Femur (tissue), 1 donor: ENCODE results near the gene IL17RA.

Source experiments
- DNase-seq: peaks from one replicate; pipeline ENCODE4 v3.0.0-alpha.2; 2017

Gene IL17RA

DNA sequence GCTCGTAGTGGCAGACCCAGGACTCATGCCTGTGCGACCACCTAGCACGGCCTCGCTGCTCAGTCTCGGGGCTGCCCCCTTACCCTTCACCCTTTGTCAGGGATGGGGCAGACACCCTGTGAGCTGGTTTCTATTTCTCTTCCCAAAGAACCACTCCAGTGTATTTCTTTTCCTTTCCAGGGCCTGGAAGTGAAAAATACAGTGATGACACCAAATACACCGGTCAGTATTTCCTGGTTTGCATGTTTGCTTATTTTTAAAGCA lies 22.7 kb downstream of the IL17RA start:
- no peak for DNase-seq

DNA sequence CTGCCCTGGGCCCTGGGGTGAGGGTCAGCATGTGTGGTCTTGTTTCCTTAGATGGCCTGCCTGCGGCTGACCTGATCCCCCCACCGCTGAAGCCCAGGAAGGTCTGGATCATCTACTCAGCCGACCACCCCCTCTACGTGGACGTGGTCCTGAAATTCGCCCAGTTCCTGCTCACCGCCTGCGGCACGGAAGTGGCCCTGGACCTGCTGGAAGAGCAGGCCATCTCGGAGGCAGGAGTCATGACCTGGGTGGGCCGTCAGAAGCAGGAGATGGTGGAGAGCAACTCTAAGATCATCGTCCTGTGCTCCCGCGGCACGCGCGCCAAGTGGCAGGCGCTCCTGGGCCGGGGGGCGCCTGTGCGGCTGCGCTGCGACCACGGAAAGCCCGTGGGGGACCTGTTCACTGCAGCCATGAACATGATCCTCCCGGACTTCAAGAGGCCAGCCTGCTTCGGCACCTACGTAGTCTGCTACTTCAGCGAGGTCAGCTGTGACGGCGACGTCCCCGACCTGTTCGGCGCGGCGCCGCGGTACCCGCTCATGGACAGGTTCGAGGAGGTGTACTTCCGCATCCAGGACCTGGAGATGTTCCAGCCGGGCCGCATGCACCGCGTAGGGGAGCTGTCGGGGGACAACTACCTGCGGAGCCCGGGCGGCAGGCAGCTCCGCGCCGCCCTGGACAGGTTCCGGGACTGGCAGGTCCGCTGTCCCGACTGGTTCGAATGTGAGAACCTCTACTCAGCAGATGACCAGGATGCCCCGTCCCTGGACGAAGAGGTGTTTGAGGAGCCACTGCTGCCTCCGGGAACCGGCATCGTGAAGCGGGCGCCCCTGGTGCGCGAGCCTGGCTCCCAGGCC lies 23.7 kb downstream of the IL17RA start:
- DNase-seq = no peak

DNA sequence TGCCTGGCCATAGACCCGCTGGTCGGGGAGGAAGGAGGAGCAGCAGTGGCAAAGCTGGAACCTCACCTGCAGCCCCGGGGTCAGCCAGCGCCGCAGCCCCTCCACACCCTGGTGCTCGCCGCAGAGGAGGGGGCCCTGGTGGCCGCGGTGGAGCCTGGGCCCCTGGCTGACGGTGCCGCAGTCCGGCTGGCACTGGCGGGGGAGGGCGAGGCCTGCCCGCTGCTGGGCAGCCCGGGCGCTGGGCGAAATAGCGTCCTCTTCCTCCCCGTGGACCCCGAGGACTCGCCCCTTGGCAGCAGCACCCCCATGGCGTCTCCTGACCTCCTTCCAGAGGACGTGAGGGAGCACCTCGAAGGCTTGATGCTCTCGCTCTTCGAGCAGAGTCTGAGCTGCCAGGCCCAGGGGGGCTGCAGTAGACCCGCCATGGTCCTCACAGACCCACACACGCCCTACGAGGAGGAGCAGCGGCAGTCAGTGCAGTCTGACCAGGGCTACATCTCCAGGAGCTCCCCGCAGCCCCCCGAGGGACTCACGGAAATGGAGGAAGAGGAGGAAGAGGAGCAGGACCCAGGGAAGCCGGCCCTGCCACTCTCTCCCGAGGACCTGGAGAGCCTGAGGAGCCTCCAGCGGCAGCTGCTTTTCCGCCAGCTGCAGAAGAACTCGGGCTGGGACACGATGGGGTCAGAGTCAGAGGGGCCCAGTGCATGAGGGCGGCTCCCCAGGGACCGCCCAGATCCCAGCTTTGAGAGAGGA lies 24.5 kb downstream of the IL17RA start:
- no peak for DNase-seq

DNA sequence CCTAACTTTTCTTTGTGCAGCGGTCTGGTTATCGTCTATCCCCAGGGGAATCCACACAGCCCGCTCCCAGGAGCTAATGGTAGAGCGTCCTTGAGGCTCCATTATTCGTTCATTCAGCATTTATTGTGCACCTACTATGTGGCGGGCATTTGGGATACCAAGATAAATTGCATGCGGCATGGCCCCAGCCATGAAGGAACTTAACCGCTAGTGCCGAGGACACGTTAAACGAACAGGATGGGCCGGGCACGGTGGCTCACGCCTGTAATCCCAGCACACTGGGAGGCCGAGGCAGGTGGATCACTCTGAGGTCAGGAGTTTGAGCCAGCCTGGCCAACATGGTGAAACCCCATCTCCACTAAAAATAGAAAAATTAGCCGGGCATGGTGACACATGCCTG lies 25.2 kb downstream of the IL17RA start:
- DNase-seq = no peak

DNA sequence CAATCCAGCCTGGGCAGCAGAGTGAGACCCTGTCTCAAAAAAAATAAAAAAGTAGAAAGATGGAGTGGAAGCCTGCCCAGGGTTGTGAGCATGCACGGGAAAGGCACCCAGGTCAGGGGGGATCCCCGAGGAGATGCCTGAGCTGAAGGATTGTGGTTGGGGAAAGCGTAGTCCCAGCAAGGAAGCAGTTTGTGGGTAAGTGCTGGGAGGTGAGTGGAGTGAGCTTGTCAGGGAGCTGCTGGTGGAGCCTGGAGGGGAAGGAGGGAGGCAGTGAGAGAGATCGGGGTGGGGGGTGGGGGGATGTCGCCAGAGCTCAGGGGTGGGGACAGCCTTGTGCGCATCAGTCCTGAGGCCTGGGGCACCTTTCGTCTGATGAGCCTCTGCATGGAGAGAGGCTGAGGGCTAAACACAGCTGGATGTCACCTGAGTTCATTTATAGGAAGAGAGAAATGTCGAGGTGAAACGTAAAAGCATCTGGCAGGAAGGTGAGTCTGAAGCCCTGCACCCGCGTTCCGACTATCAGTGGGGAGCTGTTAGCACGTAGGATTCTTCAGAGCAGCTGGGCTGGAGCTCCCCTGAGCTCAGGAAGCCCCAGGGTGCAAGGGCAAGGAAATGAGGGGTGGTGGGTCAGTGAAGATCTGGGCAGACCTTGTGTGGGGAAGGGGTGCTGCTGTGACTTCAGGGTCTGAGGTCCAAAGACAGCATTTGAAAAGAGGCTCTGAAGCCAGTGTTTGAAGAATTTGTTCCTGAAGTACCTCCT lies 26.2 kb downstream of the IL17RA start:
- DNase-seq = no peak

DNA sequence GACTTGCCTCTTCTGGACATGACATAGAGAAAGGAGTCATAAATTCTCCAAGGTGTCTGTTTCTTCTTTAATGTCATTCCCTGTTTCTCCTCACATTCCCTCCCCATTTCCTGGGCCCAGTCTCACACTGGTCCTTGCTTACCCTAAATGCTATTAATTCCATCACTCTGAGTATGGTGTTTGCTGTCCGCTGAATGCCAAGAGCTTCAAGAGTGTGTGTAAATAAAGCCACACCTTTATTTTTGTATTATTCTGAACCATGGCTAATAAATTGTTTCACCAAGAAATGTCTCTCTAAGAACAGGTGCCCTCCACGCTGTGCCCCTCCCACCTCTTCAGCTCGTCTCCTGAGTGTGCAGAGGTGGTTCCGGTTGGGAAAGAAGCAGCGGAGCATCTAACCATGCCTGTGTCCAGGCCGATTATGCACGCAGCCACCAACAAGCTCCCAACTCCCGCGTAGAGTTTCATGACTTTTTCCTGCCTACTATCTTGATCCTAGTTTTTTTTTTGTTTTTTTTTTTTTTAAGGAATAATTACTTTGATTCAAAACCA lies 27.8 kb downstream of the IL17RA start:
- no peak for DNase-seq

DNA sequence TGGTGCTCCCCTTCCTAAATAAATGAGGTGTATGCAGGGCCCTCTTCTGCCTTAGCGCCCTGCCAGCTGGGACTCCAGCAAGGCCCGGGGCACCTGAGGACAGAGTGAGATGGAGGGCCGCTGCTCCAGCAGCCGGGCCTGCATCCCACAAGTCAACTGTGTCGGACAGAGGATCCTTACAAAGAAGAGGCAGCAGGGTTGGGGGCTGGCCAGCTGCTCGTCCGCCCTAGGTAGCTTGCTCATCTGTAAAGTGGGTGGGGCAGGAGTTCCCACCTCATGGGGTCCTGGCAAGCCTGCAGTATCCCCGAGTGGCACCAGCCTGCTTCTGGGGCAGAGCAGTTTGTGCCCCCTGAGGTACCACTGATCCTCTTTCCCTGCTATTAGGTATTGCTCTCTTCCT lies 28.8 kb downstream of the IL17RA start:
- DNase-seq = no peak

DNA sequence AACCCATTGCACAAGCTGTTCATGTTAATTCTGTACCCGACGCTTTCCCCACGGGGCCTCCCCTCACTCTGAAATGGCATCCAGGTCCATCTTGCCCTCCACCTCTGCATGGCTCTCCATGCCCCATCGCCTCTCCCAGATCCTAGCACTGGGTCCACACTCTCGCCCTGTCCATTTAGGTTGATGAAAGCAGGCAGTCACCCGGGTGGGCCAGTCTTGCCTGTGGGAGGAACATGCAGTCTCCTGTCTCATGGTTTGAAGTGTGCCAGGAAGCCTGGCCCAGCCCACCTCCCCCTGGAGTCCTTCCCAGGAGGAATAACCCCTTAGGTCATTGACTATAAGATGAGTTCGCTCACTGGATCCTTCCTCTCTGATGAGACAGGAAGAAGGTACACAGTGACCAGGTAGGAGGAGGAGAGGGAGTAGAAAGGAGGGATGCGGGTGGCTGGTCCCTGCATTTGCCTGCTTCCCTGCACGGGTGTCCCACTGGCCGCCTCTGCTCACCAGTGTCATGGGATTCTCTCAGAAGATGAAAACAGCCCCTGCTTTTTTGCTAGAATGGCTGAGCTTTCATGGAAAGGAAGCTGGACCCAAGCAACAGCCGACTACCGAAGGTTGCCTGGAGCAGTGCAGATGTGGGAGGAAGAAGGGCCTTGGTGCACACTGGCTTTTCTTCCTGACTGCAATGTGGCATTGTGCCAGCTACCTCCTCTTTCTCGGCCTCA lies 29.5 kb downstream of the IL17RA start:
- DNase-seq = no peak

DNA sequence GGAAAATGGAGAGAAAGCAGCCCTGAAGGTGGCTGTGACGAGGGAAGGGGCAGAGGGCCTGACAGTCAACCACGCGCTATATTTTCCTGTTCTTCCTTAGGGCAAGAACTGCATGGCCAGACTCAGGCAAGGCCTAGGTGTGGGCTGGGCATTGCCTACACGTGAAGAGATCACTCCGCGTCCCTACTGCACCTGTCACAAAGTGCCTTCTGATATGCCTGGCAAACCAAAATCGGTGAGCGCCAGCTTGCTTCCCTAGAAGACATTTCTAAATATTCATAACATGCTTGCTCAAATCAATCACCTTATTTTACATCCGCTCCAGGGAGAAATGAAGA lies 30.1 kb downstream of the IL17RA start:
- DNase-seq = no peak

DNA sequence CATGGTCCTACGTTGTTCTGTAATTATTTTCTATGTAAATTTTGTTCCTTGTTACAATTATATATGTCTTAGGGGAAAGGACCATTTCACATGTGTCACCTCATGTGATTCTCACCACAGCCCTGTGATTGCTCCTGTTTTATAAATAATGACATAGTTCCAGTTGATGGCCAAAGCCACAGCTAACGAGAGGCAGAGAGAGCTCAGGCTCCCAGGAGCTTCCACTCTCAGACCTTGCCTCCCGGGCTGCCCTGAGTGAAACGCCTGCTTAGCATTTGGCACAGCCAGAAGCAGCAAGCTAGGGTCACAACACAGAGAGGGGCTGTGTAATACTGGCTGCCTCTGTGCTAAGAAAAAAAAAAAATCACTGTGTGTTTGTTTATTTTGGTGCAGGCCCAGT lies 30.4 kb downstream of the IL17RA start:
- DNase-seq = no peak

DNA sequence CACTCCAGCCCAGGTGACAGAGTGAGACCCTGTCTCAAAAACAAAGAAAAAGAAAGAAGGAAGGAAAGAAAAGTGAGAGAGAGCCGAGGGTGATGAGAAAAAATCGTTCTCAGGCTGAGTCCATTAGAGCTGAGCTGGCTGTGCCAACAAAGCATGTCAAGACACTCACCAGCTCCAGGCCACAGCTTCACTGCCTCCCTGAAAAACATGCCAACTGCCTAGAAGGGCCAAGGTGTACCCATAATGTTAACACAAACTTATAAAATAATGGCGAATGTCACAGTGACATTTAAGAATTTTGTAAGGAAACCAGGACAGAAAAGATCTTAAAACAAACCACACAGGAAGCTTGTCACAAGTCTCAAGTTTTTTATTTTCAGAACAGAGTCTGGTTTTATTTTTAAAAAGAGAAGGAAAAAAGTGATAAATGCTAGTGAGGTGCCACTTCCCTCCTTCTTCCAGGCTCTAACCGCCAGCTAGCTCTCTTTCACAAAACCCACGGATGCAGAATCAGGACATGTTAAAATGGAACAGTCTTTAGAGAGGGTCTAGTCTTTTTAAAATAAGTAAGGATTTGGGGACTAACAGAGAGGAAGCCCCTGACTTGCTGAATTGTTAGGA lies 31.3 kb downstream of the IL17RA start:
- no peak for DNase-seq

DNA sequence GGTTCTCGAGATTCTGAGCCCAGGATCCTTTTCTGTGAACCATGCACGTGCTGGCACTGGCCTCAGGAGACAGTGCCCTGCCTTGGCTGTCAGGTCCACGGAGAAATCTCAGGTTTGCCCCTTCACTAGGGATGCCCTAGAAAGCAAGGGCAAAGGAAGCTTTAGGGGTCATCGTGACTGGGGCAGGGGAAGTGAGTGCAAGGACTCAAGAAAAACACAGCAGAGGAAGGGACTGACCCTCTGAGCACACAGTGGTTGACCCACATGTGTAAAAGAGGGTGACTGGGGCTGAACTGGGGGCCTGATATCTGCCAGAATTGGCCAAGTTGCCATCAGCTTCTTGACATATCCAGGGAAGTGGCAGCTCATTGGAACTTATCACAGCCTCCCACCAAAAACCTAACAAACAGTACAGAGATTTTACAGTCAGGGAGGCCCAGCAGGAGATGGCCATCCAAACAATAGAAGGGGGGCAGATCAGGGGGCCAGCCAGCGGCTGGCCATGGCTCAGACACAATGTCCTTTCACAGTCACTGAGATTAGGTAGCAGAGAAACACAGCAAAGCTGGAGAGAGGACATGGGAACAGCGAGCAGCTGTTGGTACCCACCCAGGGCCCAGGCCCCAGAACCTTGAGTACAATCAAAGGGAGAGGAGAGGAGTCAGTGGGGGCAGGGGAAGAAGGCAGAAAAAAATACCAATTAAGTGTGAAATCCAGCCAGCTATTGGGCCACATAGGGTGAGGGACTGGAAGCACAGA lies 32.0 kb downstream of the IL17RA start:
- no peak for DNase-seq

DNA sequence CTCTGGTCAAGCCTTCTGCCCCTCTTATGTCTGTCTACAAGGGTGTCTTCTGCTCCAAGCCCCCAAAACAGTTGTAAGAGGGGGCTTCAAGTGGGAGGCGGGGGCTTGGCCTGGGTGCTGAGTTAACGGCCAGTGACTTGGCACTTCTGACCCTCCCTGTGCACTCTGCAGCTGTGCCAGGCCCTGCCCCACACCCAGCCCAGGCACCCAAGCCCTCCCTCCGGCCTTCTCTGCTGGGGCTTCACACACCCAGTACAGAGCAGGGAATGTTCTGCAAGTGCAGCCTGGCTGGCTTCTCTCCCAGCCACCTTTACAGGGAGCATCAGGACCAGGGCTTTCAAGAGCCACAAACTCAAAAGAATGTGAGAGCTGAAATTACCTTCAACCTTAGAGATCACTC lies 32.6 kb downstream of the IL17RA start:
- DNase-seq = no peak

DNA sequence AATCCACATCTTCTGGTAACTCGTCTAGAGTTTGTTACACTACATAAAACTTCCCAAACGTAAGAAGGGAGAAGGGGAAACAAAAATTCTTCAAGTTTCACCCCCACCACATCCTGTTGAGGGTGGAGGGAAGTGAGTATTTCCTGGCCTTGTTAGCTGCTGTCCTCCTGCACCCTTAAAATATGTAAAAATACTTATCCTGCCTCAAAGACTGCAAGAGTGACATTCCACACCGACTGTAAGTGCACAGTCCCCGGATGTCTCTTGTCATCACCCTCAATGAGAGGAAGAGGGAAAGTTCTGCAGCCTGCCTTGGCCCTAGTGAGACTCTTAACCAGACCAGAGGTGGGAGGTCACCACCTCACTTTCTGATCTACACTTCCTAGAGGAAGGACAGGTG lies 33.1 kb downstream of the IL17RA start:
- DNase-seq = no peak

DNA sequence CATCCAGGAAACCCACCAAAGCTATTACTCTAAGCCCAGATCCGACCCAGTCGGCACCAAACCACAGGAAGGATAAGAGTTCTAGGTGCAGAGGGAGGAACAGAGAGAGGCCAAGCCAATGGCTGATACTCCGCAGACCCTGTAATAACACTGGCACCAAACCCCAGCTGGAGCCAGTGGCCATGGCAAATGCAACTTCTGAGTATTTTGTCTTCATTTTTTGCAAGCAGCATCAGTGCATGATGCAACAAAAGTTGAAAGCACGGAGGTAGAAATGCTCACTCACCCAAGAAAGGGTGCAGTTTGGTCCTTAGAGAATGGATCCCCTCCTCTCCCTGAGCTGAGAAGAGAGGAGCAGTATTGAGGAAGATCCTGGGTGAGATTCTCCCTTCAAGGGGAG lies 33.5 kb downstream of the IL17RA start:
- DNase-seq = no peak

DNA sequence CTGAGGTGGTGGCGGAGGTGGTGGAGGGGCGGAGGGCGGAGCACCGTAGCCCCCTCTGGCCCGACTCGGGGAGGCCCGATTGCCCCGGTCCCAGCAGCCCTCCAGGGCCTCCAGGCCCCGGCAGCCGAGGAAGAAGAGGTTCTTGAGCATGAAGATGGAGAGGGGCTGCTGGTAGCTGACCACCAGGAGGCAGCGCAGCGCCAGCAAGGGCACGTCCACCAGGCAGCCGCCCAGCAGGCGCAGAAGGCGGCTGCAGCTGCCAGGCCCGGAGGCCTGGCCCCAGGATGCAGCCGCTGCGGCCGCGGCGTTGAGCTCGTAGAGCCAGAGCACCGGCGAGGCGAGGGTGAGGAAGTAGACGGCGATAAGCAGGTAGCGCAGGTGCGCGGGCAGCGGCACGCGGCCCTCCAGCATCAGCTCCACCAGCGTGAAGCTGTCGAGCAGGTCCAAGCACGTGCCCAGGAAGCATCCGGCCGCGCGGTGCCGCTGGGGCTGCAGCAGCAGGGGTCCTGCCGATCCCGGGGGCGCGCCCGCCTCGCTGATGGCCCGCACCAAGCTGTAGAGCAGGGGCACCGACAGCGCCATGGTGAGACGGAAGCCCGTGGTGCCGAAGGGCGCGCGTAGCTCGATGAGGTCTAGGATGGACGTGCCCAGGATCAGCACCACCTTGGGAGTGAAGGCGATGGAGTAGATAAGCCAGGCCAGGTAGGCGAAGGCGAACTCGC lies 34.8 kb downstream of the IL17RA start:
- no peak for DNase-seq

DNA sequence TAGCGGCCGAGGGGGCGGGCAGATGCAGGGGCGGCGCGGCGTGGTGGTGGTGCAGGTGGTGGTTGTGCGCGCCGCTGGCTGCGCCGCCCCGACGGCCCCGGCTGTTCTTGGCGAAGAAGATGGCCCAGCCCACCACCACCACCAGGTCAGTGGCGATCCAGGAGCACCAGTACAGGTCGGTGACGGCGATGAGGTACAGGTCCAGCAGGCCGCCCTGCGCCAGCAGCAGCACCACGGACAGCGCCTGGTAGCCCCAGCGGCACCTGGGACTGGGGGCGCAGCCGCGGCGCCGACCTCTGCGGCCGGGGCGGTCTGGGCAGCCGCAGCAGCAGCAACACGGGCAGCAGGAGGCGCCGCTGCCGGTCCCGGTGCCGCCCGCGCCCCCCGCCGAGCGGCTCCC lies 35.5 kb downstream of the IL17RA start:
- DNase-seq = peak; percentile 75

DNA sequence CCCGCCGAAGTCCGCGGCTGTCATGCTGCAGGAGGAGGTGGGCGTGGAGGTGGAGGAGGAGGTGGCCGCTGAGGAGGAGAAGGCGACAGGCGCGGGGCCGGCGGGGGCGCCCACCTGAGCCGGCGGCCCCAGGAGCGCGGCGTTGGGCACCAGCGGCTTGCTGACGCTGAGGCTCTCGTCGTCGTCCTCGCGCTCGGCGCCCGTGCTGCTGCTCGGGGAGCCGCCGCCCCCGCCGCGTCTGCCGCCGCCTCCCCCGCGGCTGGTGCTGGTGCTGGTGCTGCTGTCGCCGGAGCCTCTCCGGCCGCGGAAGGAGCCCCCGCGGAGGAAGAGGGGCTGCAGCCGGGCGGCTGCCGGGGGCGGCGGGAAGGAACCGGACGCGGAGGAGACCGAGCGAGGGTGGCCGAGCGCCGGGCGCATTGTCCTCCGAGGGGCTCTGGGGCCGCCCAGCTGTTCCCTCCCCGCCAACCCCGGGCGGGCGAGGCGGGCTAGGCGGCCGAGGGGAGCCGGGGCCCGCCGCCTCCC lies 36.0 kb downstream of the IL17RA start:
- no peak for DNase-seq

DNA sequence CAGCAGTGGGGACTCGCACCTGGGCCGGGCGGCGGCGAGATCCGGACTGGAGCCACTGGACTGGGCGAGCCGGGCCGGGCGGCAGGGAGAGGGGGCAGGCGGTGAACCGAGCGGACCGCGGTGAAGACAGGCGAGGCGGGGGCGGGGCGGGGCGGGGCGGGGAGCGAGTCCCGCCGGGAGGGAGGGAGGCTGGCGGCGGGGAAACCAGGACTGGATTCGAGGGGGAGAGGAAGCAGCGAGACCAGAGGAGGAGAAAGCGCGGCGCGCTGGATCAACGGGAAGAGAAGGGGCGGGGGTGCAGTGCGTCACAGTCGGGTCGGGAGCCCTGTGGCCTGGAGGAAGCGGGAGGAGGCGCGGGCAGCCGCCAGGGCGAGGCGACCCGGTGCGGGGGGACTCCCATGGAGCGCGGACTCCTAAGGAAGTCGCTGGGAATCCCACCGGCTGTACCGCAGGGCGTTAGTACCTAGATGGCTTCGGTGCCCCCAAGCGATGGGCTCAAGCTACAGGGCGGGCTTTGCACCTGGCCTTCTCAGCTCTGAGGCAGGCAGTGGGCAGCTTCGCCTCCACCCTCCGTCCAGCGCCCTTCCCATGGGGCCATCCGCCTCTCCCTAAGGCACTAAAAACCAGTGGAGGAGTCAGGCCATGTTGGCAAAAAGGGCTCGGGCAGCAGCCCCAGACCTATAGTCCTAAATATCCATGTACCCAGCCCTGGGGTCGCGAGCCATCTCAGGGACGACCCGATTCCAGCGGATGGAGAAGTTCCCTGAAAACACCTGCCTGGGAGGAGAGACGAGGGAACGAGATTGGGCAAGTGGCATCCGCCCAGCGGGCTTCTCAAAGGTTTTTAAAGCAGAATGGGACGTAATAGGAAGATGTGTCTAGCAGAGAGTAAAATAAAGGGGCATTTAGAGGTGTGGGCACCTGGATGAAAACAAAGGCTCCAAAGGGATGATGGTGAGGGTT lies 36.7 kb downstream of the IL17RA start, which contains the start of gene TMEM121B:
Gene TMEM121B, minus strand, starts transcription at position 128 of the 963 bp plus-strand sequence. CDS start 233 bp downstream, outside the sequence.
- DNase-seq = peak; percentile 79
